Activated B cell treated with CpG ODN at 0.5 μM for 24 hours (primary cell): ENCODE data around the gene HPGD. TPM values are rescaled to one million over a fixed set of nuclear protein-coding genes. Genes with fewer than 3 reads are reported as not detected.
"Not testable (repeated sequence)": the region's sequence is repeated elsewhere in the genome, so short reads cannot be mapped to it uniquely, and the experiment has no call there.

Source experiments
- ATAC-seq: fragments of 200-7000 bp; cut with Tn5 transposase; one replicate; pipeline ENCODE4 v1.10.0; 2021; ENCODE audit warnings: low read depth, mild to moderate bottlenecking, moderate library complexity
- CTCF ChIA-PET: fragments of 350-600 bp; sonication (Branson Sonifier 250); formaldehyde crosslinking; loops from one replicate; lab custom pipeline; 2021; ENCODE audit warnings: antibody characterized with exemption; lab: Charles Lee
- POLR2A ChIA-PET: fragments of 350-600 bp; sonication (Branson Sonifier 250); formaldehyde crosslinking; loops from one replicate; lab custom pipeline; 2021; ENCODE audit warnings: antibody characterized with exemption; lab: Charles Lee
- DNase-seq: peaks from one replicate; pipeline ENCODE4 v3.0.0; 2022
- H3K27ac Mint-ChIP-seq: one replicate; pipeline ENCODE4 v1.8.0; 2020; ENCODE audit warnings: mixed read lengths
- H3K27me3 Mint-ChIP-seq: one replicate; pipeline ENCODE4 v1.8.0; 2021; ENCODE audit warnings: mixed read lengths
- H3K36me3 Mint-ChIP-seq: one replicate; pipeline ENCODE4 v1.8.0; 2021; ENCODE audit warnings: low read depth, mixed read lengths
- H3K4me1 Mint-ChIP-seq: one replicate; pipeline ENCODE4 v1.8.0; 2021; ENCODE audit warnings: mixed read lengths
- H3K4me3 Mint-ChIP-seq: one replicate; pipeline ENCODE4 v1.8.0; 2020; ENCODE audit warnings: mild to moderate bottlenecking, mixed read lengths
- H3K9me3 Mint-ChIP-seq: one replicate; pipeline ENCODE4 v1.8.0; 2020; ENCODE audit warnings: mixed read lengths
- CTCF ChIP-seq: fragments of 200-600 bp; IDR thresholded peaks from one replicate; pipeline ENCODE4 v1.8.0; 2022; ENCODE audit warnings: antibody characterized with exemption, mild to moderate bottlenecking
- intact Hi-C: fragments of 100-400 bp; cut with micrococcal nuclease; formaldehyde crosslinking; loops from one replicate; pipeline ENCODE4 v1.15.1; 2024
- total RNA-seq: library from RNA; stranded (reverse); gene quantifications from 2 replicates; pipeline ENCODE4 v1.2.3, GENCODE V29; 2022

HPGD gene
- total RNA-seq, 1 donor from 2014 or later = not detected

GRCh38 chr4:174495626-174496025 lies 26.7 kb downstream of the HPGD start:
- no peak for TF ChIP-seq CTCF
- no peak overlapping the region for H3K27ac Mint-ChIP-seq
- ChIA-PET POLR2A (no interaction called here), CTCF (no interaction called here)
- ATAC-seq = no peak
- intact Hi-C loops = no loop called here
- H3K27me3 Mint-ChIP-seq = no peaks in the 10 kb centered on the region
- no peak overlapping the region for H3K4me3 Mint-ChIP-seq
- no peaks in the 10 kb centered on the region for H3K9me3 Mint-ChIP-seq
- H3K36me3 Mint-ChIP-seq = no peaks in the 10 kb centered on the region
- no peaks in the 10 kb centered on the region for H3K4me1 Mint-ChIP-seq
- DNase-seq = no peak

- POLR2A ChIA-PET = no interaction called here
- CTCF ChIA-PET = no interaction called here
- no peaks in the 10 kb centered on the region for H3K36me3 Mint-ChIP-seq
- no peaks in the 10 kb centered on the region for H3K9me3 Mint-ChIP-seq
- TF ChIP-seq CTCF = no peak
- H3K4me3 Mint-ChIP-seq = no peak overlapping the region
- DNase-seq = no peak
- intact Hi-C loops = no loop called here
- H3K27me3 Mint-ChIP-seq = no peaks in the 10 kb centered on the region
- no peak overlapping the region for H3K27ac Mint-ChIP-seq
- H3K4me1 Mint-ChIP-seq = no peaks in the 10 kb centered on the region
- no peak for ATAC-seq
These were observed 27.6 kb downstream of the HPGD start for GRCh38 chr4:174494726-174495125.

- DNase-seq (no peak), ATAC-seq (no peak)
- CTCF ChIA-PET = no interaction called here
- no peak overlapping the region for H3K4me3 Mint-ChIP-seq
- H3K4me1 Mint-ChIP-seq = no peaks in the 10 kb centered on the region
- POLR2A ChIA-PET = no interaction called here
- no peaks in the 10 kb centered on the region for H3K36me3 Mint-ChIP-seq
- no peak for TF ChIP-seq CTCF
- H3K27me3 Mint-ChIP-seq = no peaks in the 10 kb centered on the region
- intact Hi-C loops = no loop called here
- H3K9me3 Mint-ChIP-seq = no peaks in the 10 kb centered on the region
- H3K27ac Mint-ChIP-seq = no peak overlapping the region
These were observed 28.1 kb downstream of the HPGD start for GRCh38 chr4:174494146-174494545.

GRCh38 chr4:174490451-174490961 lies 31.8 kb downstream of the HPGD start:
- no peaks in the 10 kb centered on the region for H3K9me3 Mint-ChIP-seq
- no peak for ATAC-seq
- no peaks in the 10 kb centered on the region for H3K27me3 Mint-ChIP-seq
- intact Hi-C loops = no loop called here
- no peak for DNase-seq
- H3K27ac Mint-ChIP-seq = no peak overlapping the region
- no peaks in the 10 kb centered on the region for H3K36me3 Mint-ChIP-seq
- CTCF ChIA-PET = no interaction called here
- TF ChIP-seq CTCF = no peak
- no peak overlapping the region for H3K4me3 Mint-ChIP-seq
- POLR2A ChIA-PET = no interaction called here
- H3K4me1 Mint-ChIP-seq = no peaks in the 10 kb centered on the region

GRCh38 chr4:174488368-174488767 lies 33.9 kb downstream of the HPGD start:
- H3K27me3 Mint-ChIP-seq, H3K9me3 Mint-ChIP-seq, ATAC-seq, H3K4me3 Mint-ChIP-seq, H3K27ac Mint-ChIP-seq, DNase-seq, H3K36me3 Mint-ChIP-seq, H3K4me1 Mint-ChIP-seq, intact Hi-C loops, CTCF ChIA-PET, POLR2A ChIA-PET: not testable (repeated sequence)

GRCh38 chr4:174485025-174485424 lies 37.3 kb downstream of the HPGD start:
- Mint-ChIP-seq H3K36me3 (no peaks in the 10 kb centered on the region), H3K27me3 (no peaks in the 10 kb centered on the region), H3K4me1 (no peaks in the 10 kb centered on the region), H3K4me3 (no peak overlapping the region), H3K27ac (no peak overlapping the region), H3K9me3 (no peaks in the 10 kb centered on the region)
- ChIA-PET POLR2A (no interaction called here), CTCF (no interaction called here)
- DNase-seq (no peak), ATAC-seq (no peak)
- TF ChIP-seq CTCF = no peak
- intact Hi-C loops = no loop called here
